SW 1271 (cell line): ENCODE data around the gene USP13.
"Not testable (repeated sequence)": the region's sequence is repeated elsewhere in the genome, so short reads cannot be mapped to it uniquely, and the experiment has no call there.

Experiments
- DNase-seq, 2 experiments: peaks; one replicate each; lab custom pipeline; 2025; lab: John Stamatoyannopoulos, UW

Gene USP13

DNA sequence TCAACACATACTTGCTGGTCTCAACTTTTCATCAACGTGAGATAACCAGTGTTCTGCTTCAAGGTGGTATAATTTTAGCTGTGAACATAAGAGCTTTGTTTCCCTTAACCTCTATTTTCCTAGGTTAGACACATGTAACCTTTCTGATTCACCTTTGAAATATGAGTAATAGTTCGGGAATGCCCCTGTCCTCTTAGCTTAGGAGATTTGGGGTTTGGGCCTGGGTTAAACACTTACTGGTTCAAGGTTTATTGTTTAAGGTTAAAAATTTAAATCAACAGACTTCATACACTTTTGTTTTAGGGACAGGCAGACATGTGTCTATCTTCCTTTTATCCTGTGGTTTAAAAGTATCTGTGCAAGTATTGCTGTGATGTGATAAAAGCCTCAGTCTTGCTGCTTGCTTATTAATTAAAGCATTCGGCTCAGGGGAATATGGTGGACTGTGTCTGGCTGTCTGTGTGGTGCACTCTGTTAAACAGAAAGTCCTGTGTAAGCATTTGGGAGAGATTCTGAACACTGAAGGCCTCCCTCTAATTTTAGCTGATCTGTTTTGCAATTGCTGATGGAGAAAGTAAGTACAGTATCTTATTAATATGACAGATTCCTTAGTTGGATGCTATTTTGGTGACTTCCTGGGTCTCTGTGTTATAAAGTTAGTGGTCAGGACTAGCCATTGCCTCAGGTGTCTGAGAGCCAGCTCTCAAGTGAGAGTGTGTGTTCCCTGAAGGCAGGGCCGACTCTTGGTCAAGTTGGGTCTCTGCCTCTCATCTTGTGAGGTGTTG, 81.8 kb downstream of the USP13 start:
- no peak for DNase-seq

GRCh38 chr3:179735321-179735720, 82.5 kb downstream of the USP13 start:
- no peak for DNase-seq

DNA sequence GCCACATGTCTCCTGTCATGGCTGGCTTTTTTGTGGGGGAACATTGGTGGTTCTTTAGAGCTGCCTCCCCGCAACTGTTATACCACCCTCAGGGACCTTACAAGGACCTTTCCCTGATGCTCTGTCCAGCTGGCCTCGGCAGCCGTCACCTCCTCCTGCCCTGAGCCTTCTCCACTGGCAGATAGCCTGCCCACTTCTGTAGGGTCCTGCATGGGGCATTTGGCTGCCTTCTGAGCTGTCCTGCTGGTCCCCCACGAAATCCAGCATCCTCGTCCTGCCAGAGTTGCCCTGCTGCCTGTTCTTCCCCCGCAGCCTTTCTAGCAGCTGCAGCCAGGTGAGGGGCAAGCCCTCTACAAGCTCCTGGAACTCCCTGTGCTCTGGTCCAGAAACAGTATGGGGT, 86.2 kb downstream of the USP13 start:
- no peak for DNase-seq

- no peak for DNase-seq
Observed at GRCh38 chr3:179739816-179740594, 87.2 kb downstream of the USP13 start.

DNA sequence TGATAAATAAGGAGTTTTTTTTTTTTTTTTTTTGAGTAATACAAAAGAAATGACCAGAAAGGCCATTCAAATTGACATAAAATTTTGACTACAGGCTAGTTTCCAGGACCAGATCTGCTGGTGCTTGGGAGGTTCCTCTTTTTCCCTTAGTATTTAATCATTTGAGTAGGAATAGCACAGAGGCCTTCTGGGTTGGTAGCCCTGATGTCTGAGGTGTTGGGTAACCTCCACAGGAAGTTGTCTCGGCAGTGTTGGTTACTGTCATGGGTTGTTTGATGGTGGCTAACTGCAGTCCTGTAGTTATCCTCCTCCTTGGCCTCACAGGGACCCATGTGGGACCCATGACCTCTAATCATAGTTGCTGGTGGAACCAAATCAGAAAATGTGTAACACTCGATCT, 91.1 kb downstream of the USP13 start:
- DNase-seq = no peak

DNA sequence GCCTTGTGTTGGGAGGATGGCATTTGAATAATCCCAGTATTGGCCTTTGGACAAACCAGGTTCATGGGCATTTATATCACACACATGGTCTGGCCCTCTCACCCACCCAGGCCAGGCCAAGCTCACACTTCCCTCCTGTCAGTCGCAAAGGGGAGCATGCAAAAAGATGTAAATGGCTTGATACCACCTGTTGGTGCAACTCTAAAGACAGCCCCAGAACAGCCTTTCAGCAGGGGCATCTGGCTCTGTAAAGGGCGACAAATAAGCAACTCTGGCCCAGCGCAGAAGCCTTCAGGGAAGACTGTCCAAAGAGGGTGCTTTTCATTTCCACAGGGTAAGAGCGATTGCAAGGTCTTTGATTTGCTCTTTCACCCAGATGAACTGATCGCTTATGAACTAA, 91.8 kb downstream of the USP13 start:
- no peak for DNase-seq

DNA sequence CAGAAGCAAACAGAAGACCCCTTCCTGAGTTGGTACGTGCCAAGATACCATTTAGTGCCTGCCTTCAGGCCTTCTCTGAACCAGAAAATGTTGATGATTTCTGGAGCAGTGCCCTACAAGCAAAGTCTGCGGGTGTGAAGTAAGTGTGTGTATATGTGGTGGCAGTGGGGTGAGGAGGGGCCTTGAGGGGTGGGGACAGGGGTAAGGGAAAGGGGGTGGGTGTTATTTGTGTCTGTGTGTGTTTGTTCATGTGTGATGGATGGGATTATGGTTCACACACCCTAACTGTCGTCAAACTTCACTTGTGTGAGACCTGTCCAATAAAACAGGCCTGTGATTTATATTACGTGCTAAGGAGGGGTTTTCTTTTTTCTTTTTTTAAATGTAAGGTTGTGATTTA, 92.2 kb downstream of the USP13 start:
- no peak for DNase-seq

- DNase-seq = no peak
Observed at GRCh38 chr3:179745716-179746115, 92.9 kb downstream of the USP13 start.

DNA sequence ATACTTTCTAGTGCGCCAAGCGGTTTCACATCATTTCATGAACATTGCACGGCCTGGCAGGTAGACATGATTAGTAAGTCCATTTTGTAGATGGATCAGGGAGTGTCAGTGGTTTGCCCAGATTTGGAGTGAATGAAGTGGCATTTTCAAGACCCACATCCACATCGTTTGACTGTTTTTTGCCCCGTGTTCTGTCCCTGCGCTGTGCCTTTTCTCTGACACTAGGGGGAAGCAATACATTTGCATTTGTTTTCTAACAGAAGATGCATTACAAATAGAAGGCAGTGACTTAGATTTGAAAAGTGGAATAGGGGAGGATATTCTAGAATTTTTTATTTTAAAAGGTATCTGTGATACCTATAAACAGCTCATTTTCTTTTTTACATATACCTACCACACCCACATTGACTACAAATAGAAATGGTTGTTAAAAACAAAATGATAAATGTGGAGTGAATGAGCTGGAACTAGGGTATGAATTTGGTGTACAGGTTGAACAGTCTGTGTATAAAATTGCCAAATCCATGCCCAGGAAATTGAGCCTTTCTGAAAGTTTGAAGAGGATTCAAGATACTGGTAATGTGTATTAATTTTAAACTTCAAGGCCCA, 98.0 kb downstream of the USP13 start:
- DNase-seq = peak in 1 of 2 experiments; percentile 40

- DNase-seq = peak in 1 of 2 experiments; percentile 28
Observed at GRCh38 chr3:179760944-179761343, 108.1 kb downstream of the USP13 start.

DNA sequence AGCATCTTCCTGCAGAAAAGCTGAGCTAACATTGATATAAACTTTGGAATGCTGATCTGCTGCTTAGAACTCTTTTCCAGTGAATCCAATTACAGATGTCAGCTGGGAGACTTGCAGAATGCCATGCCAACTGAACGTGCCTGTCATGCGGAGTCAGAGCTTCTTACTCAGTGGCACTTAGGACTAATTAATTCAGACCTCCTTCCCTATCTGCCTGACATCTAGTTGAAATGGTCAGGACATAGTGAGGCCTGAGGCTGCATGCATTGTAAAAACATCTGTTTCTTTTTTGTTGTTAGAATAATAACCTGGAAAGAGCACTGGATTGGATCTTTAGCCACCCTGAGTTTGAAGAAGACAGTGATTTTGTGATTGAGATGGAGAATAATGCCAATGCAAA, 112.6 kb downstream of the USP13 start:
- no peak for DNase-seq

- no peak for DNase-seq
Observed at GRCh38 chr3:179766416-179767133, 113.7 kb downstream of the USP13 start.

GRCh38 chr3:179768080-179768479, 115.2 kb downstream of the USP13 start:
- DNase-seq = peak in 1 of 2 experiments; percentile 12

DNA sequence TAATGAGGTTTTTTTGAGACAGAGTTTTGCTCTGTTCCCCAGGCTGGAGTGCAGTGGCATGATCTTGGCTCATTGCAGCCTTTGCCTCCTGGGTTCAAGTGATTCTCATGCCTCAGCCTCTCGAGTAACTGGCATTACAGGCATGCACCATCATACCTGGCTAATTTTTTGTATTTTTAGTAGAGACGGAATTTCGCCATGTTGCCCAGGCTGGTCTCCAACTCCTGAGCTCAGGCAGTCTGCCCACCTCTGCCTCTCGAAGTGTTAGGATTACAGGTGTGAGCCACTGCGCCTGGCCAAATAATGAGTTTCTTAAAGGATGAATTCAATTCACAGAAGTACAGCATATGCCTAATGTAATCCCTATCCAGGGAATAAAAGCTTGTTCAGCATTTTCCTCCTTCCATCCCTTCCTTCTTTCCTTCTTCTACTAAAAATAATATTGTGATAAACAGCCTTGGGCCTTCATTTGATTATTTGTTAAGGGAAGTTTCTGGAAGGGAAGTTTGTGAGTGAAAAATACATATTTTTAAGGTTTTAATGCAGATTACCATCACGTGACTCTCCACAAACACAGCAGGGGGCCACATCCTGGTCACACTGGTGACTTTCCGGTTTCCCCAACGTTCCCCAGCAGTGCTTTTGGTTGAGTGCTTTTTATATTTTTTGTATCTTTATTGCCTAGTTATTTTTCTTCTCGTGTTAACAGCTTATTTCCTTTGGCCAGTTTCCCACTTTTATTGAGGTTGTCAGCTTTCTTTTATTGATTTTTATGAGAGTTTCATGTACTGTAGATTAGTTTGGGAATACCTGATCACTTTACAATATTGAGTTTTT, 116.8 kb downstream of the USP13 start:
- DNase-seq = no peak

DNA sequence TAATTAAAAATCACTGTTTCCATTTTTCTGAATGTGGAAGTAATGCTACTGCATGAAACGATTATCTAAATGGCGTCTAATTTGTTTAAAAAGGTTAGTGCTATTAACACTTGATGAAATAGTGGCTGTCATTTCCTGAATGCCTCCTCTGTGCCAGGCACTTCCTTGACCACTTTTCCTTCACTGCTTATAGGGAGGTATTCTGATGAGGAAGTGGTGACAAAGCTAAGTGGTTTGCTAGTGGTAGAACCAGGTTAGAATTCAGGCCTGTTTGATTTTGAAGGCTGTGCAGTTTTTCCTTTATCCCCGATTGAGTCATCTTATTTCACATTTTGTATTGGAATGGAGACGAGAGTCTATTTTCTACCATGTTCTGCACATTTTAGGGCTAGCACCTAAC, 119.0 kb downstream of the USP13 start:
- DNase-seq = no peak

GRCh38 chr3:179772297-179772696, 119.5 kb downstream of the USP13 start:
- DNase-seq = no peak

- no peak for DNase-seq
Observed at GRCh38 chr3:179775416-179776122, 122.7 kb downstream of the USP13 start.

DNA sequence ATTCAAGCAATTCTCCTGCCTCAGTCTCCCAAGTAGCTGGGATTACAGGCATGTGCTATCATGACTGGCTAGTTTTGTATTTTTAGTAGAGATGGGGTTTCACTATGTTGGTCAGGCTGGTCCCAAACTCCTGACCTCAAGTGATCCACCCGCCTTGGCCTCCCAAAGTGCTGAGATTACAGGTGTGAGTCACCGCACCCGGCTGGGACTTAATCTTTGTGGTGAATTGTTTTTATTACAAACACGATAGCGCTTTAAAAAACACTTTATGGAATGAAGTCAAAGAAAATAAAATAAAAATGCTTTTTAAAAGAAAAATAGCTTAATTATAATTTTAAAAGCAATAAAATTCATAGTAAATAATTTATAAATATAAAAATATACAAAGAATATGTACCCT, 130.0 kb downstream of the USP13 start:
- DNase-seq = not testable (repeated sequence)

DNA sequence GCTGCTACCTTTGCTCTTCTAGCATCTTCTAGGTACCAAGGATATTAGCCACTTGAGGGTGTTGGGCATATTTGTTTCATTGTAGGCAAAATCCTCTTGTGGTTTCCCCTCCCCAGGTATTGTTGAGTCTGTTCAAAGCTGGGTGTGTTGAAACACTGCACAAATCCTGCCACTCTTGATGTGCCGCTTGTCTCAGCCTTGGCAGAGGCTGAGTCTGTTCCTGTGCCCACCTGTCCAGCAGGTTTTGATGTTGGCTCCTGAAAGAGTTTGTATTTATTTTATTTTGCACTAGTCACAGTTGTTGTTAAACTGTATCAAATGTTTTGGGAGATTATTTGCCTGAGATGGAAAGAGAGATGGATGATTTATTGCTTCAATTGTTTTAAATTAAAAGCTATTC, 136.2 kb downstream of the USP13 start:
- no peak for DNase-seq

DNA sequence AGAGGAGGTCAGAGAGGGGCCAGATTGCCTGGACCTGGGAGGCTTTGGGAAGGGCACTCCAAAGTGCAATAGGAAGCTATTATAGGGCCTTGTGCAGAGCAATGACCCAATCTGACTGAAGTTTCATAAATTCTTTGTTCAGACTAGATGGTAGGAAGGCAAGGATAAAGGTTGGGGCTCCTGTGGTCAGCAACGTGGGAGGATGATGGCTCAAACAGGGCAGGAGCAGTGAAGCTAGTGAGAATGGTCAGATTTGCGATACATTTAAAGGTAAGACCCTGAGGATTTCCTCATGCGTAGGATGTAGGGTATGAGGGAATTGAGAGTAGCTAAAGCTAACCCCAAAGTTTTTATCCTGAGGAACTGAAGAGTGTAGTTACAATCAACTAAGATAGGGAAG, 139.0 kb downstream of the USP13 start:
- DNase-seq = no peak

DNA sequence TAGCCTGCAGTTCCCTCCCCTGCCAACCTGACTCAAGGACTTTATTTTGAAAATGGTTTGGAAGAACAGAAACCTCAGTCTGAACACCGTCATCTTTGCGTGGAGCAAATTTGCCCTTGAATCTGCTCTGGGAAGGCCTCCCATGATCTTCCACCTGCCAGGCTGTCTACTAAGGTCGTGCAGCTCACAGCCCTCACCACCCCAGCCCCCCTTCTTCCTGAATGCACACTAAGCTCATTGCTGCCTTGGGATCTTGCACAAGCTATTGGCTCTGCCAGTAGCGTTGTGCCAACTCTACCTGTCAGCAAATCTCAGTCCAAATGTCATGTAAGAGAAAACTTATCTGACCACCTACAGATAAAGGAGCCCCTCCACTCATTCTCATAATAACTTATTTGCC, 141.5 kb downstream of the USP13 start:
- no peak for DNase-seq
